ENCODE results near the gene ITGB2. TPM values are rescaled to one million over a fixed set of nuclear protein-coding genes. Genes with fewer than 3 reads are reported as not detected.

The ITGB2 gene
- total RNA-seq: 0.61 to 1.4 TPM (median 0.74 TPM) in 3 replicates

DNA sequence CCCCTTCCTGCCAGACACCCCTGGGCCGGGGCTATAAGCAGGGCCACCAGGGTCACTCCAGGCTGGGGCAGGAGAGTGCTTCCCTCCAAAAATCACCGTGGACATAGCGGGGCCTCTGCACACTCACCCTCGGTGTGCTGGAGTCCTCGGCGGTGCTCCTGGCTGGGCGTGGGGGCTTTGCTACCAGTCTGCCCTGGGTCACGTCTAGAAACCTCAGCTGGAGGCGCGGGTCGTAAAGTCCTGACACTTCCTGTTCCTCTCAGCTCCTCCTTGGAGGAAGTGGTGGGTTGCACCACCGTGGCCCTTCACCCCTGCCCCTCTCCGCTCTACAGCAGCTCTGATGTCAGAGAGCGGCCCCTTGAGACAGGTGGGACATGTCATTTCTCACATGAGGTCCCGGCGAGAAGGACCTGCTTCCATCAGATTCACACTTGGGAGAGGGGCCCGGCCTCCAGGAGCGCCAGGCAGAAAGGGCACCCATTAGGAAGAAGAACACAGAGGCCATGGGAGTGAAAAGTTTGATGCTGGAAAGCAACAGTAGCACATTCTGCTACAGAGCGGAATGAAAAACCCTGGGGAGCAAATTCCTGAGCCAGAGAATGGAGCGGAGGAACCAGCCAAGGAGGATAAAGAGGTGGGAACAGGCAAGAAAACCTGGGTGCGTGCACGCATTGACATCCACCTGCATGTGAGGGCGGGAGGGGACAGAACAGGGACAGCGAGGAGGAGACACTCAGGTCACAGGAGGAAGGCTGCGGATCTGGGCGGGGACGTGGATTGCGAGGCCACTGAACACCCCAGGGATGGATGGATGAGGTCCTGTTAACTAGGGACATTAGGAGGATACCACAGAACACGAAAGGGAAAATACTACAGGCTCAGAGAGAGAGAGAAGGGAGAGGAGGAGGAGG lies at the start of gene ITGB2:
Gene ITGB2, minus strand, starts transcription at position 206 of the 911 bp plus-strand sequence. CDS start 10,117 bp downstream, outside the sequence.
- Mint-ChIP-seq H3K27me3 (ENCODE audit: low read depth) (peaks cover 59% of the 10 kb centered on the region), H3K27ac (no peak within 1 kb of the TSS), H3K4me1 (peaks cover 2% of the 10 kb centered on the region), H3K9me3 (no peaks in the 10 kb centered on the region), H3K36me3 (no peaks in the 10 kb centered on the region), H3K4me3 (no peak within 1 kb of the TSS)
- TF ChIP-seq, protein P1, sequence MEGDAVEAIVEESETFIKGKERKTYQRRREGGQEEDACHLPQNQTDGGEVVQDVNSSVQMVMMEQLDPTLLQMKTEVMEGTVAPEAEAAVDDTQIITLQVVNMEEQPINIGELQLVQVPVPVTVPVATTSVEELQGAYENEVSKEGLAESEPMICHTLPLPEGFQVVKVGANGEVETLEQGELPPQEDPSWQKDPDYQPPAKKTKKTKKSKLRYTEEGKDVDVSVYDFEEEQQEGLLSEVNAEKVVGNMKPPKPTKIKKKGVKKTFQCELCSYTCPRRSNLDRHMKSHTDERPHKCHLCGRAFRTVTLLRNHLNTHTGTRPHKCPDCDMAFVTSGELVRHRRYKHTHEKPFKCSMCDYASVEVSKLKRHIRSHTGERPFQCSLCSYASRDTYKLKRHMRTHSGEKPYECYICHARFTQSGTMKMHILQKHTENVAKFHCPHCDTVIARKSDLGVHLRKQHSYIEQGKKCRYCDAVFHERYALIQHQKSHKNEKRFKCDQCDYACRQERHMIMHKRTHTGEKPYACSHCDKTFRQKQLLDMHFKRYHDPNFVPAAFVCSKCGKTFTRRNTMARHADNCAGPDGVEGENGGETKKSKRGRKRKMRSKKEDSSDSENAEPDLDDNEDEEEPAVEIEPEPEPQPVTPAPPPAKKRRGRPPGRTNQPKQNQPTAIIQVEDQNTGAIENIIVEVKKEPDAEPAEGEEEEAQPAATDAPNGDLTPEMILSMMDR (IDR thresholded peaks at IDR 0.05; ENCODE audit: unreplicated experiment): no peak
- DNase-seq (ENCODE audit: low spot score in 2 of 2, unreplicated experiment in 2 of 2): no peak

DNA sequence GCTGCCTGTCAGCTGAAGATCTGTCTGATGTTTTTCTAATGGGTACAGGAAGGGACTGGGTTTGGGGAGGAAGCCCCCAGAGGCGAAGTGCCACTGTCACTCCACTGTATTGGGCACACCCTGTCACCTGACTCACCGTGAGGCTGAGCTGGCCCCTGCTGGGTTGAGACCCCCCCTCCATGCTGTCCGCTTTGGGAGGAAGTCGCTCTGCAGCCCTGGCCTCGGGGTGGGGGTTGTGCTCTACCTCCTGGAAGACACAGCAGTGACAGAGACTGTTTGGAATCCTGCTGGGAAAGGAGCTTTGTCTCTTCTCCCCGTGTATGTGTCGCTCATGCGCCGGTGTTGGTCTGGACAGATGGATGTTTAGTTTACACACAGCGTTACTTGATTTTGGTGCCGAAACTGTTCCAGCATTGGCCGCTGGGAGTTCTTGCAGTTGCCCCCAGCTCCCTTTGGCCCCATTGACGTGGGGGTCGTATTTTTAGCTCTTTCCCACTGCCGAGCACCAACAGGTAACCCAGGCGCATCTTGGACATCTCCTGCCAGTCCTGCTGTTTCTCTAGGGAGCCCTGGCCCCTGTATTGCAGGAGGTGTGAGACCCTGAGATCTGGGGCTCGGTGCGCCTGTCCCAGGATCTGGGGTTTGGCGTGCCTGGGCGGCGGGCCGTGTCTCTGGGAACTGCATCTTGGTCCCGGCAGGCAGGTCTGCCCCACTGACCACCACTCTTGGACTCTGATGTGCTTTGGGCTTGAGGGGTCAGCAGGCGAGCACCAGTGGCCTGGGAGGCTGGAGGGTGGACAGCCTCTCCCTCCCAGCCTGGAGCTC lies 49.4 kb upstream of the ITGB2 start:
- TF ChIP-seq, protein P1 (IDR thresholded peaks at IDR 0.05; ENCODE audit: unreplicated experiment): no peak
- no peak overlapping the region for H3K4me3 Mint-ChIP-seq
- H3K27me3 Mint-ChIP-seq (ENCODE audit: low read depth): no peaks in the 10 kb centered on the region

DNA sequence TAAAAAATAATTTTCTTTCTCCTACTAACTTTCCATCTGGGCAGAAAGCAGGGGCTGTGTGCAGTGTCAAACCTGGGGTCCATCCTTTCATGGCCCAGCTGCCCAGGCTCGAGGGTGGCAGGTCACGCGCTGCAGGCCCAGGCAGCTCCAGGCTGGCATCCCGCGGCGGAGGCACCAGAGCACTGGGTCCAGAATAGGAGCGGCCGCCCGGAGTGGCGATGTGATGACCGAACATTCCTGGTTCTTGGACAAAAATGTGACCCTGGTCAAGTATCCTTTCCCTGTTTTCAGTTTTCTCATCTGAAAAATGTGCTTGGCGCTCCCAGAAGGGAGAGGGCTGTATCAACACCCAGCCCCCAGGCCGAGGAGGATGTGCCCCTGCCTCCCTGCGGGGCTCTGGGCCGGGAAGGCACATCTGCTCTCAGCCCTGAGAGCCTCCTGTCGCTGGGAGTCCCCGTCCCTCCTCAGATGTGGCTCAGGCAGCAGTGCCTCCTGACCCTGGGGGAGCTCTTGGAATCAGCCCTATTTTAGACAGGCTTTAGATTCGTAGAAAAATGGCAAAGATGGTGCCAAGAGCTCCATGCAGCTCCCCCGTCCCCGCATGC lies 48.5 kb upstream of the ITGB2 start:
- H3K4me1 Mint-ChIP-seq: peaks cover 23% of the 10 kb centered on the region
- peak overlapping the region; percentile 61 for H3K27ac Mint-ChIP-seq
- no peaks in the 10 kb centered on the region for H3K27me3 Mint-ChIP-seq (ENCODE audit: low read depth)
- no peak for DNase-seq (ENCODE audit: low spot score in 2 of 2, unreplicated experiment in 2 of 2)
- no peaks in the 10 kb centered on the region for H3K9me3 Mint-ChIP-seq
- TF ChIP-seq, protein P1 (IDR thresholded peaks at IDR 0.05; ENCODE audit: unreplicated experiment): no peak
- no peak overlapping the region for H3K4me3 Mint-ChIP-seq
- peaks cover 29% of the 10 kb centered on the region for H3K36me3 Mint-ChIP-seq

More for the DNA sequence above, 49.4 kb upstream of the ITGB2 start:
- Mint-ChIP-seq H3K4me1 (peaks cover 23% of the 10 kb centered on the region), H3K27ac (peak overlapping the region; percentile 61), H3K36me3 (peaks cover 22% of the 10 kb centered on the region), H3K9me3 (no peaks in the 10 kb centered on the region)
- no peak for DNase-seq (ENCODE audit: low spot score in 2 of 2, unreplicated experiment in 2 of 2)

DNA sequence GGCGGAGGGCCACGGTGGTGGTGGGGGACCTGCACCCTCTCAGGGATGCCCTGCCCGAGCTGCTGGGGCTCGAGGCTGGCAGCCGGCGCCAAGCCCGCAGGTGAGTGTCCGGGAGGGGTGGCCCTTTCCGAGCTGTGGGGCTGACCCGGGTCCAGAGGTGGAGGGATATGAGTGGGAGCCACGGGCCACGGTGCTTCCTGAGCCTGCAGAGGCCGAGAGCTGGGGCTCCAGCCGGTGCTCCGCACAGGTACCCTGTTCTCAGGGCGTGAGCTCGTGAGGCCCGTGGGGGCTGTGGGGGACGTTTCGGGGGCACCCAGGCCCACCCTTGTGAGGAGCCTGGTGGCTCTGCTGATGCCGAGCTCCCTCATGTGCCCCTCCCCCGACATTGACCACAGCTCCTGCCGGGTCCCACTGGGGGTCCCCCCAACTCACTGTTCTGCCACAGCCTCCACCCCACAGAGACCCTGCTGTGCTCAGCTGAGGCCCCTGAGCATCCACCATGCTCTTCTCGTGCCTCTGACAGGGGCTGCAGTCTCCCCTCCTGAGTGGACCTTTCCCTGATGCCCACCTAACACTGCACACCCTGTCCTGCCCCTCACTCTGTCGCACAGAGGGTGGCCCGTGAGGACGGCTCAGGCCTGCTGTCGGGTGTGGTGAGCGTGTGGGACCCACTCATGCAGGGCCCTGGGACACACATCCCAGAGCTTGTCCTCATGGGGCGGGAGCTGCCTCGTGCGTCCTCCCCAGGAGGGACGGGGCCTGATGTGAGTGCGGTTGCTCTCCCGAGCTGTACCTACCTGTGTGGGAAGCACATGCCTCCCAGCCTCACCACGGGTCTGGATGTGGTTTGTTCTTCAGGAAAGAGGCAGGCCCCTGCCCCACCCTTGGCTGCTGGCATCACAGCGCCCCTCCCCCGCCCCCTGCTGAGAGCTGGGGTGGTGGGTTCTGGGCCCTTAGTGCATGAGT lies 46.7 kb upstream of the ITGB2 start:
- TF ChIP-seq, protein P1 (IDR thresholded peaks at IDR 0.05; ENCODE audit: unreplicated experiment): no peak
- H3K4me1 Mint-ChIP-seq: peaks cover 25% of the 10 kb centered on the region
- no peak overlapping the region for H3K27ac Mint-ChIP-seq

More for the DNA sequence above, 46.7 kb upstream of the ITGB2 start:
- DNase-seq (ENCODE audit: low spot score in 2 of 2, unreplicated experiment in 2 of 2): no peak
- Mint-ChIP-seq H3K9me3 (peaks cover 5% of the 10 kb centered on the region), H3K4me3 (no peak overlapping the region), H3K36me3 (peaks cover 34% of the 10 kb centered on the region), H3K27me3 (ENCODE audit: low read depth) (no peaks in the 10 kb centered on the region)
